Measurements from ENCODE around the gene IQSEC1. TPM values are rescaled to one million over a fixed set of nuclear protein-coding genes. Genes with fewer than 3 reads are reported as not detected.

IQSEC1 gene
- total RNA-seq, 1 donor, result 22.1 TPM

DNA sequence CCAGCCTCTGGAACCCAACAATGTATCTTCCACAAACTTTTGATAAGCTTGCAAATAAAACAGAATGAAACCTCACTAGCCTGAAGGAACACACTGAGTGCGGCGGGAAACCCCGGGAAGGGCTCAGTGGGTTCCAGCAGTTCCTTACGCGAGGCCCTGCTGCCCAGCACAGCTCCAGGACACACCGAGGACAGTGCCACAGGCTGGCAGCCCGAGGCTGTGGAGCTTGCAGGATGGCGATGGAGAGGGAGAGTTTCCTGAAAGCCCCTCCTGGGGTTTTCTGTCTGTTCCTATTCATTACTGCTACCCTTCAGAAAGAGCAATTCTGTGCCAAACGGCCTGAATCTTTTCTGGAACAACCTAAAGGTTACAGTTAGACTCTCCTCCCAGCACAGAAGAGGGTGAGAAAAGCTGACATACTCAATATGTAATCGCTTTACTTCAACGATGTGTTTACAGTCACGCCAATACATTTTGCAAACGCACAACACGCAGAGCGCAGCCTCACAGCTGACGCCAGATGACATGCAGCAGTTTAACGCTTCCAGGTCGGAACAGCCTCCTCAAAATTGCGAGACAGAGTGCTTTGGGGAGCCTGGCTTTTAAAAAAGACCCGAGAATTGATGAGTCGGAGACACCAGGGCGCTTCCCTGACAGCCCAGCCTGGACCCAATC is 174.8 kb downstream of the IQSEC1 start:
- Histone ChIP-seq H3K4me1 (ENCODE audit: insufficient read depth, low read length) (no peaks in the 10 kb centered on the region), H3K27ac (ENCODE audit: low read depth, low read length) (no peak overlapping the region)
- TF ChIP-seq, protein P1, sequence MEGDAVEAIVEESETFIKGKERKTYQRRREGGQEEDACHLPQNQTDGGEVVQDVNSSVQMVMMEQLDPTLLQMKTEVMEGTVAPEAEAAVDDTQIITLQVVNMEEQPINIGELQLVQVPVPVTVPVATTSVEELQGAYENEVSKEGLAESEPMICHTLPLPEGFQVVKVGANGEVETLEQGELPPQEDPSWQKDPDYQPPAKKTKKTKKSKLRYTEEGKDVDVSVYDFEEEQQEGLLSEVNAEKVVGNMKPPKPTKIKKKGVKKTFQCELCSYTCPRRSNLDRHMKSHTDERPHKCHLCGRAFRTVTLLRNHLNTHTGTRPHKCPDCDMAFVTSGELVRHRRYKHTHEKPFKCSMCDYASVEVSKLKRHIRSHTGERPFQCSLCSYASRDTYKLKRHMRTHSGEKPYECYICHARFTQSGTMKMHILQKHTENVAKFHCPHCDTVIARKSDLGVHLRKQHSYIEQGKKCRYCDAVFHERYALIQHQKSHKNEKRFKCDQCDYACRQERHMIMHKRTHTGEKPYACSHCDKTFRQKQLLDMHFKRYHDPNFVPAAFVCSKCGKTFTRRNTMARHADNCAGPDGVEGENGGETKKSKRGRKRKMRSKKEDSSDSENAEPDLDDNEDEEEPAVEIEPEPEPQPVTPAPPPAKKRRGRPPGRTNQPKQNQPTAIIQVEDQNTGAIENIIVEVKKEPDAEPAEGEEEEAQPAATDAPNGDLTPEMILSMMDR (IDR thresholded peaks at IDR 0.05; ENCODE audit: extremely low read depth, low read depth, low read length), result no peak

GRCh38 chr3:12897381-12898289 is 175.6 kb downstream of the IQSEC1 start:
- H3K27ac ChIP-seq (ENCODE audit: low read depth, low read length), result no peak overlapping the region
- DNase-seq (ENCODE audit: insufficient read length, low spot score, missing footprints), result peak; percentile 69
- H3K4me2 ChIP-seq (ENCODE audit: insufficient read depth, low read length), result no peak overlapping the region
- peaks cover 18% of the 10 kb centered on the region for H3K27me3 ChIP-seq (ENCODE audit: insufficient read depth, low read length)
- no peak overlapping the region for H3K4me3 ChIP-seq (ENCODE audit: insufficient read depth, low read length)
- no peaks in the 10 kb centered on the region for H3K4me1 ChIP-seq (ENCODE audit: insufficient read depth, low read length)
- TF ChIP-seq, protein P1 (IDR thresholded peaks at IDR 0.05; ENCODE audit: extremely low read depth, low read depth, low read length), result no peak
- peaks cover 14% of the 10 kb centered on the region for H3K36me3 ChIP-seq (ENCODE audit: insufficient read depth, low read length)
- no peaks in the 10 kb centered on the region for H3K79me2 ChIP-seq (ENCODE audit: insufficient read depth, low read length)
- H3K9me3 ChIP-seq (ENCODE audit: low read depth, low read length), result no peaks in the 10 kb centered on the region
- no peaks in the 10 kb centered on the region for H4K20me1 ChIP-seq (ENCODE audit: insufficient read depth, low read length)
- no peak overlapping the region for H2AFZ ChIP-seq (ENCODE audit: low read length)

More for the DNA sequence above, 174.8 kb downstream of the IQSEC1 start:
- Histone ChIP-seq H3K4me3 (ENCODE audit: insufficient read depth, low read length) (no peak overlapping the region), H3K9me3 (ENCODE audit: low read depth, low read length) (no peaks in the 10 kb centered on the region), H4K20me1 (ENCODE audit: insufficient read depth, low read length) (no peaks in the 10 kb centered on the region), H3K27me3 (ENCODE audit: insufficient read depth, low read length) (peaks cover 17% of the 10 kb centered on the region), H3K4me2 (ENCODE audit: insufficient read depth, low read length) (no peak overlapping the region), H3K36me3 (ENCODE audit: insufficient read depth, low read length) (peaks cover 14% of the 10 kb centered on the region), H3K79me2 (ENCODE audit: insufficient read depth, low read length) (no peaks in the 10 kb centered on the region), H2AFZ (ENCODE audit: low read length) (no peak overlapping the region)
- DNase-seq (ENCODE audit: insufficient read length, low spot score, missing footprints), result peak; percentile 49

DNA sequence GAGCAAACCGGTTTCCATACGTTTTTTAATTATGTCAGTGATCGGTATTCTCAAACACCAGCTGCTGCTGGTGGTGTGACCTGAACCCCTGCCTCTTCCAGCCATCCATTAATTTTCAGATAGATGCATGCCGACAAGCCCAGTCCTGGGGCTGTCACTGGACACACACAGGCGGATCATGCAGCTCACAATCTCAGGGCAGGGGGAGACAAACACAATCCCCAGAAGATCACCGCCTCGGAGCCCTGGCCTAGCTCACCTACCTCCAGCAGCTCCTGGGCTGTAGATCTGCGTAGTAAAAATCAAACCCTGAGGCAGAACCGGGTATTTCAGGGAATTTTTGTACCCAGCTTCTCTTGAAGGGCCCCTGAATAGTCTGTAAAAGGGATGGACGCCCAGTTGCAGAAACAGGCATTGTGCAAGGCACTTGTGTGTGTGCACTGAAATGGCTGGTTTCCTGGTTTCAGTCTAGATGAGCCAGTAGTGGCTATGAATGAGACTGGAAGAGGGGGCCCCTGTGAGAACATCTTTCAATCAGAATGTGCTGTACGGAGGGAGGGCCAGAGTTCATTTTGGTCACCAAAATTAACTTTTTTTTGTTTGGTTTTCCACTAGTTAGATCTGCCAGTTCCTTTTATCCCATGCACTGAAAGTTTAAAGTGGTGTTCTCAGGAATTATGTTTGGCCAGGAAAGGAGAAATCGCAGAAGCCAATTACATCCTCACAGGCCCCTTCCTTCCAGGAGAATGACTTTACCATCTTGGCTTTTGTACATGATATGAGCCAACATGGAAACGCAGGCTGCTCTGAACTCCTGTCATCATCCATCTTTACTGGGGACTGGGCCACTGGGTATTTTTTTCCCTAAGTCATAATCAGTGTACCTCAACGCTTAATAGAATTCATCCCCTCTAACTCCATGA is 176.9 kb downstream of the IQSEC1 start:
- no peaks in the 10 kb centered on the region for H4K20me1 ChIP-seq (ENCODE audit: insufficient read depth, low read length)
- TF ChIP-seq, protein P1 (IDR thresholded peaks at IDR 0.05; ENCODE audit: extremely low read depth, low read depth, low read length), result peak; percentile 6
- no peaks in the 10 kb centered on the region for H3K9me3 ChIP-seq (ENCODE audit: low read depth, low read length)
- H3K79me2 ChIP-seq (ENCODE audit: insufficient read depth, low read length), result no peaks in the 10 kb centered on the region
- no peak overlapping the region for H3K27ac ChIP-seq (ENCODE audit: low read depth, low read length)
- H3K4me1 ChIP-seq (ENCODE audit: insufficient read depth, low read length), result peaks cover 5% of the 10 kb centered on the region
- DNase-seq (ENCODE audit: insufficient read length, low spot score, missing footprints), result peak; percentile 71
- no peak overlapping the region for H2AFZ ChIP-seq (ENCODE audit: low read length)
- H3K4me2 ChIP-seq (ENCODE audit: insufficient read depth, low read length), result no peak overlapping the region
- no peak overlapping the region for H3K4me3 ChIP-seq (ENCODE audit: insufficient read depth, low read length)
- peaks cover 11% of the 10 kb centered on the region for H3K36me3 ChIP-seq (ENCODE audit: insufficient read depth, low read length)
- H3K27me3 ChIP-seq (ENCODE audit: insufficient read depth, low read length), result peaks cover 18% of the 10 kb centered on the region
